Measurements from ENCODE around the gene MAGI2.
"Not testable (repeated sequence)": the region's sequence is repeated elsewhere in the genome, so short reads cannot be mapped to it uniquely, and the experiment has no call there.

Gene MAGI2

DNA sequence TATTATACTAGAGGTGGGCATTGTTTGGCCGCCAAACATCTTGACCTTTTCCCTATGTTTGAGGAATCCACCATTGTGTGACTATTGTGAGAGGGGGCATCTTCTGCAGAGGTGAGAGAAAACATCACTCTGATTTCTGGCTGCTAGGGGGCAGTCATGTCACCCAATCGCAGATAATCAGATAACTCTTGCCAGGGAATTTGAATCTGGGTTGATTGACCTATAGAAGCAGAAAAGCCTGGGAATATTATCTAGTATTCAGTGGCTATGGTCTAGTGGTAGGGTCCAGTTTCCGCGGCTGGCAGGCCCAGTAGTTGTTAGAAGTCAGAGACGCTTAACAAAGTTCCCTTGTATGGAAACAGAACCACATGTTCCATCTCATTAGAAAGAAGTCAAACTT, 846.4 kb downstream of the MAGI2 start:
- DNase-seq: no peak
- TF ChIP-seq POLR2A (IDR thresholded peaks at IDR 0.05; ENCODE audit: low read length): no peak
- no peak for TF ChIP-seq GATA1 (IDR thresholded peaks at IDR 0.05; ENCODE audit: low read depth, low read length)

DNA sequence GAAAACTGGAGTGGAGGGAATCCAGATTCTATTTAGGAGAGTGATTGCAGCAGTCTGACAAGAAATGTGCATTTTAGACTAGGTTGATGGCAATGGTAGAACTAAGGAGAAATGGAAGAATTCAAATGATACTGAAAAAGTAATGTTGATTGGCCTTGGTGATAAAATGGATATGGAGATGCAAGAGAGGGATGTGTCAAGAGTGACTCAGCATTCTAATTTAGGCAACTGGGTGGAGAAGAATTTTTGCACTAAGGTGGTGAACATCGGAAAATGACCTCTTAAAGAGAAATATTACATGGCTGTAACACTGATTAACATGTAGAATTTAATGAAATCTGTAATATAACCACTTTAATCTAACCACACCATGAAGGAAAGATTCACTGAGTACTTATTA, 848.3 kb downstream of the MAGI2 start:
- DNase-seq: no peak
- TF ChIP-seq GATA1 (IDR thresholded peaks at IDR 0.05; ENCODE audit: low read depth, low read length) (no peak), POLR2A (IDR thresholded peaks at IDR 0.05; ENCODE audit: low read length) (no peak)

DNA sequence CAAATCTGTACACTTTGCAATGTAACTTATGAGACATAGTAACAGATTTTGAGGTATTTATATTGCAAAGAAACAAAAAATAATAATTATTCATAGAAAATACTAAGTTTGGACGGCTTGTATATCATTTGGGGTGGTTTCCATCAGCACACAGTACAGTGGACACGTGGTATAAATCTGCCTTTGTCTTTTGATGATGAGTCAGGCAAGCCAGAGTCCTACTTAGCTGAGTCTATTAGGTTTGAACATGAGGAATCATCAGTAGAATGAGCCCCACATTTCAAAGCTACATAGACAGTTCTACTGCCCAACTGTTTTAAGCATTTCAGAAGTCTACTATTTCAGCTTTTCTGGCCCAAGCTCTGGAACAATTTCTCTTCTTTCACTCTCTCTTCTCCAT, 851.7 kb downstream of the MAGI2 start:
- TF ChIP-seq GATA1 (IDR thresholded peaks at IDR 0.05; ENCODE audit: low read depth, low read length) (no peak), POLR2A (IDR thresholded peaks at IDR 0.05; ENCODE audit: low read length) (no peak)
- DNase-seq: no peak

DNA sequence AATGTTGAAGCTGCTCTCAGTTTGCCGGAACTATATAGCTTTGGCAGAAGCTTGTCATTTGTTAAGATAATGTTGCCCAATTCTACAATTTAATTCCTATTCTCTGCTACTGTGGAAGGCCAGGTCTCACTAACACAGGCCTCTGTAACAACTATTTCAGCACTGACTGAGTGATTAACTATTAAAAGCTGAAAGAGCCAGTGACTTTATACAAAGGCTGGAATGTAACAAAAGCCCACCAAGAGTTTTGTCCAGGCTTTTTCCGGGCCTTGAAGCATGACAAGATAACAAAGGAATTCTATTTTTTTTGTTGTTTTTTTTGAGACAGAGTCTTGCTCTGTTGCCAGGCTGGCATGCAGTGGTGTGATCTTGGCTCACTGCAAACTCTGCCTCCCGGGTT, 859.3 kb downstream of the MAGI2 start:
- TF ChIP-seq POLR2A (IDR thresholded peaks at IDR 0.05; ENCODE audit: low read length) (no peak), GATA1 (IDR thresholded peaks at IDR 0.05; ENCODE audit: low read depth, low read length) (no peak)
- no peak for DNase-seq

DNA sequence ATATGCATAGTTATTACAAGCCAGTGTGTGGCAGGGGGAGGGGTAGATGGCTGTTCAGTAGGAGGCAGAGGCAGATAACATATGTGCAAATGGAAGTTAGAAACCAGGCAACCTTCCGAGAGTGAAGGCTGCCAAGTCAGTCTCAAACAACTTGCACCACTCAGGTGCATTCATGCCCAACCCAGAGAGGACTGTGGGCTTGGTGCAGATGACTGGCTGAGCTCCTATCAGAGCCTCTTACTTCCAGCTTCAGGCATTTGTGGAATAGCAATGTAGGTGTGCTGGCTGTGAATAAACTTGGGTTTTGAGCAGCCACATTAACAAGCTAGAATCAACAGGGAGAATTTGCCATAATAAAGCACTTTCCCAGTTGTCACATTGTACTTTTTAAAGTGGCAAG, 865.1 kb downstream of the MAGI2 start:
- TF ChIP-seq GATA1 (IDR thresholded peaks at IDR 0.05; ENCODE audit: low read depth, low read length) (no peak), POLR2A (IDR thresholded peaks at IDR 0.05; ENCODE audit: low read length) (no peak)
- no peak for DNase-seq

DNA sequence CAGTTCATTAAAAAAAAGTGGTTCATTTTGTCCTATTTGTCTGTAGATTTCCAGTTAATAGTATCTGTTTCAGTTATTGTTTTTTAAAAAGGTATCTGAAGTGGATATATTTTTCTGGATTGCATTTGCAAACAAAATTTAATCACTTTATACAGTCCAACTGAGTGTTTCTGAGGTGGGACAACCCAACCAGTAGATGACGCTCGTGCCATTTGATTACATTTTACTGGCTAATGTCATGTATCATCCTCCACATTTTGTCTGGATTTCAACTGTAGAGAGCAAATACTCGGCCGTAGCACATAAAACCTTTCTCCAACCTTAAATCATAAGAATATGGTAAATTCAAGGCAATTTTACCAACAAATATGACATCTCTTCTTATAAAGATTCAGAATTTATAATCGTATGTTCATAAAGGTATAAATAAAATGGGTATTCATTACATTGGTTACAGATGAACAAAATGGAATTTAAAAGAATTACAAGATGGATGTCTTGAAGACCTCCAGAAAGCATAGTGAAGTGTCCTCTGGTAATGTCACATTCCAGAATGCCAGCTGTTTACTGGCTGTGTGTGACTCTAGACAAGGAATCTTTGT, 865.9 kb downstream of the MAGI2 start:
- TF ChIP-seq POLR2A (IDR thresholded peaks at IDR 0.05; ENCODE audit: low read length): no peak
- no peak for TF ChIP-seq GATA1 (IDR thresholded peaks at IDR 0.05; ENCODE audit: low read depth, low read length)
- DNase-seq: no peak

DNA sequence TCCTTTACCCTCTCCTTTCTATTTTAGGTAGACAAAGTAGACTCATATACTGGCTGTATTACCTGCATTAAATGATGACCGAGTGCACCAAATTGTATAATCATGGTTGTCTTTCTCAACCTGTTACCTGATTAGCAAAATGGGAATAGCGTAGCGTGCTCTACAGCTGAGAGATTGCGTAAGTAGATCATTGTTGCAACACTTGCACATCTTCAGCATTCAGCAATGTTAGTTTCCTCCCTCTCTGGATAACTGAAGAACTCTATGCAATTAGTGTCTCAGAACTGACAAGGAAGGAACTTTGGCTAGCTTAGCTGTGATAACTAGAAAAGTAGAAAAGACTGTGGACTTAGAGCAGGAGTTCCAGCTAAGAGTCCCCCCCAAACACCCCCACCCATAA, 867.5 kb downstream of the MAGI2 start:
- DNase-seq: no peak
- TF ChIP-seq GATA1 (IDR thresholded peaks at IDR 0.05; ENCODE audit: low read depth, low read length) (no peak), POLR2A (IDR thresholded peaks at IDR 0.05; ENCODE audit: low read length) (no peak)

DNA sequence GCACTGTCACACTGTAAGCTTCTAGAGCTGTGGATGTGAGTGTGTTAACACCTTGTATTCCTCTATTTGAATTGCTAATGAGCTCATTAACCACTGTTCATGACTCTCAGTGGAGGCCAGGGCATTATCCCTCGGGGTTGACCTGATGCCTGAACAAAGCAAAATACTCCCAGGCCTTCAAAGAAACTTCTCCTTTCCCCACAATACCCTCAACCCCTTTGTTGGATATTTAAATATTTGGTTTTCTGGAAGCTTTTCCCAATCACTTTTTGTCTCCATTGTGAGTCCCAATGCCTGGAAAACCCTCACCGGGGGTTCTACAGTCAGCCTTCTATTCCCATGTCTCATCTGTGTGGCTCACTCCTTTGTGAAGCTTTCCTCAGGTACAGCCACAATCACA, 874.8 kb downstream of the MAGI2 start:
- no peak for DNase-seq
- TF ChIP-seq POLR2A (IDR thresholded peaks at IDR 0.05; ENCODE audit: low read length) (no peak), GATA1 (IDR thresholded peaks at IDR 0.05; ENCODE audit: low read depth, low read length) (no peak)

DNA sequence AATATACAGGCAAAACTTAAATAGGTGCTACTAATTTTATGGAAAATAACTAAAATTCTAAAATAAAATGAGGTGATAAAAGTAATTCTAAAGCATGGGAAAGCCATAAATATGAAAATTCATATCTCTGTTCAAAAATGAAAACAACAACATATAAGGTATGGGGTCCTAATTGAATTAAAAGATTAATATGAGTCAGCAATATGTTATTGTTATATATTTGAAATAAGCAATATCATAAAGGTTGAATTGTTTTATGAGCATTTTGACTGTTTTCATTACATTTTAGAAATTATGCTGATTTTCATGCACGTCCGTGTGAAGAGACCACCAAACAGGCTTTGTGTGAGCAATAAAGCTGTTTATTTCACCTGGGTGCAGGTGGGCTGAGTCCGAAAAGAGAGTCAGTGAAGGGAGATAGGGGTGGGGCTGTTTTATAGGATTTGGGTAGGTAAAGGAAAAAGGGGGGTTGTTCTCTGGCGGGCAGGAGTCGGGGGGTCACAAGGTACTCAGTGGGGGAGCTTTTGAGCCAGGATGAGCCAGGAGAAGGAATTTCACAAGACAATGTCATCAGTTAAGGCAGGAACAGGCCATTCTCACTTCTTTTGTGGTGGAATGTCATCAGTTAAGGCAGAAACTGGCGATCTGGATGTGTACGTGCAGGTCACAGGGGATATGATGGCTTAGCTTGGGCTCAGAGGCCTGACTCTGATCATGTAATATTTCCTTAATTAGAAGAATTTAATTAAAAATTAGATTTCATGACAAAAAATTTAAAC, 876.1 kb downstream of the MAGI2 start:
- not testable (repeated sequence) for DNase-seq

DNA sequence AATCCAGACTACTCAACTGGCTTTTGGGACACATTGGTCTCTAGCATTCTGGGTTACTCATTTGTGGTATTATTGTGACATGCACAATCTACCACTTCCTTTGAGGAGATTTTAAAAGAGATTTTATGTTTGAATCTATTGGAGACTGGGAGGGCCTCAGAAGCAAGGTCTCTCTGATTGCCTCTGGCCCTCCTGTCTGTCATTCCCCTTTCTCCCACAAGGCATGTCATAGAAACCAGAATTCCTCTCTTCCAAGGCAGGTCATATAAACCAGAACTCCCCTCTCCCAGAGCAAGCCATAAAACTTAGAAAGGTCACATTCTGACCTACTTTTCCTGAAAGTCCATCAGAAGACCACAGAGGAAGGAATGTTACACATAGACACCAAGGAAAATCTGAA, 877.2 kb downstream of the MAGI2 start:
- TF ChIP-seq POLR2A (IDR thresholded peaks at IDR 0.05; ENCODE audit: low read length) (no peak), GATA1 (IDR thresholded peaks at IDR 0.05; ENCODE audit: low read depth, low read length) (no peak)
- DNase-seq: no peak

DNA sequence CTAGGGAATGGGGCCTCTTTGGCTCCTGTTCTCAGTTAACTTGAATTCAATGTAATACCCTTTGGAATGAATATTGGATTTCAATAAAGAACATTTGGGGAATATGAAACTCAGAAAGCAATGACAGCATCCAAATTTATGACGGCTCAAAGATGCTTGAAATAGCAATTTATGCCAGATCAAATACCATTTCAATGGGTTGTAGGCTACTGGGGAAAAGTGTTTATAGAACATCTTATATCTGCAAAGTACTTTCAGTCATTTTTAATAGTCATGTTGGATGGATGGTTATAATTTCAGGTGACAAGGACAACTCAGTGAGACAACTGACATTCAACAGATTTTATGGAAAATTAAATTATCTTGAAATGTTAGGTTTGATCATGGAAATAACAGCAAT, 882.2 kb downstream of the MAGI2 start:
- TF ChIP-seq GATA1 (IDR thresholded peaks at IDR 0.05; ENCODE audit: low read depth, low read length) (no peak), POLR2A (IDR thresholded peaks at IDR 0.05; ENCODE audit: low read length) (no peak)
- DNase-seq: no peak

DNA sequence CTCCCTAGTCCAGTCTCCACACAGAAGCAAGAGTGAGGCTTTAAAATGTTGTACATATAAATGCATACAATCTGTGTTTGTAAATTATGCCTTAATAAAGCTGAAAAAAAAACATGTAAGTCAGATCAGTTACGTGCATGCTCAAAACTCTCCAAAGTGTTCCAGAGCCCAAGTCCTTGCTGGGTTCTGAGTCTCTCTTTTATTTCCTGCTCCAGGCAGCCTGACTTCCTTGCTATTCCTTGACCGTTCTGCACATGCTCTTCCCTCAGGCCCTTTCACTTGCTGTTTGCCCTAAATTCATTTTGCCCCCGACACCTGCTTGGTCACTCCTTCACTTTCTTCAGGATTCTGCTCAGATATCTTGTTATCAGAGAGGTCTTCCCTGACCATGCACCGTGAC, 884.8 kb downstream of the MAGI2 start:
- DNase-seq: no peak
- TF ChIP-seq POLR2A (IDR thresholded peaks at IDR 0.05; ENCODE audit: low read length): no peak
- TF ChIP-seq GATA1 (IDR thresholded peaks at IDR 0.05; ENCODE audit: low read depth, low read length): no peak

DNA sequence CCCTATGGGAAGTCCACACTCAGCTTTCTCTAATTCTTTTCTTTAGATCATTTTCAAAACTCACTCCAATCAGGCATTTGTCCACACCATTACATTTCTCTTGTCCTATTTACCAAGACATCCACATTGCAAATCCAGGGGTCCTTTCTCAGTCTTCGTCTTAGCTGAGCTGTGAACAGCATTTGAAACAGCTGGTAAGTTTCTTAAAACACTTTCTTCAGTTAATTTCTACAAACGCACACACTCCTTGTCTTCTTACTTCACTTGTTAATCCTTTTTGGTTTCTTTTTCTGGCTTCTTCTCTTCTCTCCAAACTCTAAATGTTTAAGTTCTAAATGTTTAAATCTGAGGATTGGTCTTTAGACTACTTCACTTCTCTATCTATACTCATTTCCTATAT, 885.6 kb downstream of the MAGI2 start:
- TF ChIP-seq POLR2A (IDR thresholded peaks at IDR 0.05; ENCODE audit: low read length) (no peak), GATA1 (IDR thresholded peaks at IDR 0.05; ENCODE audit: low read depth, low read length) (no peak)
- DNase-seq: no peak

DNA sequence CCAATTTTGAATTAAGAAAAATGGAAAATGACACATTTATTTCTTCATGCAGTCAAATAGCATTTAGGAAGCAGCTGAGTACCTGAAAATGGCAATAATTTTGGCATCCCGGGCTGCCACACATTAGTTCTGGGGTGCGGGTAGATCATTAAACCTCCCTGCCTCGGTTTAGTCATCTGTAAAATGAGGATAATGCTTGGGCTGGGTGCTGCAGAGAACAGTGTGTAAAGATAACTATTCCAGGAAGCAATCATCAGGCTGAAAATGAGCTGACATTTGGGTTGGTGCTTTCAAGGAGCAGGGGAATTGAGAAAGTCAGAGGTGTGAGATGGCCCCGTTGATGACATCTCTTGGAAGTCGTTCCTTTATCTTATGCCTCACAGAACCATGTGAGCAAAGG, 887.7 kb downstream of the MAGI2 start:
- no peak for TF ChIP-seq POLR2A (IDR thresholded peaks at IDR 0.05; ENCODE audit: low read length)
- TF ChIP-seq GATA1 (IDR thresholded peaks at IDR 0.05; ENCODE audit: low read depth, low read length): no peak
- DNase-seq: no peak

DNA sequence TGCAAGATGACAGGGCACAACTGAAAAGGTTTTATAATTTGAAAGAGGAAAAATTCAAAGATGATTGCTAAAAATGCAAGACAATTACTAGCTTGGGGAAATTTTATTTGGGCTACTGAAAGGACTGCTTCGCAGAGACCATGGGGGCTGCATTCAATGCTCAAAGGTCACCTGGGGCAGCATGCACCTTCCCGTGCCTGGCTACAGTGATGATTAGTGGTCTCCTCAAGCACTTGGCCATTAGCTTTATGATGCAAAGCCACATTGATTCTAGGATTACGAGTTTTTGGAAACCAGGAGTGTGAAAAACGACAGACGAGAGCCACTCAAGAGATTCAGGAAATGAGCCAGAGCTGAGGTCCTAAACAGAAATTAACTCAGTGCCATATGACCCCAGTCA, 890.3 kb downstream of the MAGI2 start:
- no peak for DNase-seq
- no peak for TF ChIP-seq POLR2A (IDR thresholded peaks at IDR 0.05; ENCODE audit: low read length)
- no peak for TF ChIP-seq GATA1 (IDR thresholded peaks at IDR 0.05; ENCODE audit: low read depth, low read length)
